Measurements from ENCODE around the gene USF2. TPM values are rescaled to one million over a fixed set of nuclear protein-coding genes. Genes with fewer than 3 reads are reported as not detected.

The USF2 gene
- total RNA-seq, 1 donor from 2014 or later: 70.0 TPM

- H3K27ac ChIP-seq (ENCODE audit: low read depth, low read length): no peak overlapping the region
- H3K36me3 Mint-ChIP-seq (ENCODE audit: low read depth, unreplicated experiment): no peaks in the 10 kb centered on the region
These were observed 25.6 kb downstream of the USF2 start for GRCh38 chr19:35294328-35294727.

GRCh38 chr19:35294859-35295791, 26.4 kb downstream of the USF2 start:
- Histone ChIP-seq H4K20me1 (ENCODE audit: insufficient read depth, low read length) (no peaks in the 10 kb centered on the region), H3K9me3 (ENCODE audit: insufficient read depth, low read depth, low read length) (peaks cover 9% of the 10 kb centered on the region), H3K4me3 (ENCODE audit: insufficient read depth, low read depth, low read length) (no peak overlapping the region), H3K79me2 (ENCODE audit: insufficient read depth, low read length) (no peaks in the 10 kb centered on the region), H3K27ac (ENCODE audit: low read depth, low read length) (no peak overlapping the region), H3K4me1 (ENCODE audit: insufficient read depth, low read length) (no peaks in the 10 kb centered on the region), H3K36me3 (ENCODE audit: insufficient read depth, low read length) (no peaks in the 10 kb centered on the region), H3K4me2 (ENCODE audit: low read length) (no peak overlapping the region), H3K9ac (ENCODE audit: low read length) (no peak overlapping the region), H2AFZ (ENCODE audit: low read depth, low read length) (no peak overlapping the region), H3K27me3 (ENCODE audit: insufficient read depth, low read length) (peaks cover 3% of the 10 kb centered on the region)
- Mint-ChIP-seq H3K27me3 (ENCODE audit: low read depth, unreplicated experiment) (peaks cover 18% of the 10 kb centered on the region), H3K27ac (ENCODE audit: unreplicated experiment) (no peak overlapping the region), H3K4me1 (ENCODE audit: low read depth, unreplicated experiment) (no peaks in the 10 kb centered on the region), H3K4me3 (ENCODE audit: unreplicated experiment) (no peak overlapping the region), H3K36me3 (ENCODE audit: low read depth, unreplicated experiment) (no peaks in the 10 kb centered on the region), H3K9me3 (ENCODE audit: unreplicated experiment) (no peaks in the 10 kb centered on the region)
- DNase-seq (ENCODE audit: low read depth) (no peak), FAIRE-seq (no peak)
- TF ChIP-seq EZH2 (IDR thresholded peaks at IDR 0.05; ENCODE audit: insufficient read depth, low read length) (no peak), CTCF (IDR thresholded peaks at IDR 0.05; ENCODE audit: insufficient read depth, low read depth, low read length) (no peak)

More at GRCh38 chr19:35294328-35294727, 25.6 kb downstream of the USF2 start:
- H2AFZ ChIP-seq (ENCODE audit: low read depth, low read length): no peak overlapping the region
- H3K4me1 Mint-ChIP-seq (ENCODE audit: low read depth, unreplicated experiment): no peaks in the 10 kb centered on the region
- H3K9me3 ChIP-seq (ENCODE audit: insufficient read depth, low read depth, low read length): peaks cover 9% of the 10 kb centered on the region
- H3K27me3 ChIP-seq (ENCODE audit: insufficient read depth, low read length): peaks cover 3% of the 10 kb centered on the region
- no peak overlapping the region for H3K4me3 Mint-ChIP-seq (ENCODE audit: unreplicated experiment)
- DNase-seq (ENCODE audit: low read depth) (no peak), FAIRE-seq (no peak)
- no peak overlapping the region for H3K27ac Mint-ChIP-seq (ENCODE audit: unreplicated experiment)
- no peak overlapping the region for H3K4me2 ChIP-seq (ENCODE audit: low read length)
- TF ChIP-seq EZH2 (IDR thresholded peaks at IDR 0.05; ENCODE audit: insufficient read depth, low read length): no peak
- no peak for TF ChIP-seq CTCF (IDR thresholded peaks at IDR 0.05; ENCODE audit: insufficient read depth, low read depth, low read length)
- no peaks in the 10 kb centered on the region for H3K9me3 Mint-ChIP-seq (ENCODE audit: unreplicated experiment)
- no peak overlapping the region for H3K4me3 ChIP-seq (ENCODE audit: insufficient read depth, low read depth, low read length)
- H3K27me3 Mint-ChIP-seq (ENCODE audit: low read depth, unreplicated experiment): peaks cover 18% of the 10 kb centered on the region
- no peaks in the 10 kb centered on the region for H3K4me1 ChIP-seq (ENCODE audit: insufficient read depth, low read length)
- no peak overlapping the region for H3K9ac ChIP-seq (ENCODE audit: low read length)
- no peaks in the 10 kb centered on the region for H4K20me1 ChIP-seq (ENCODE audit: insufficient read depth, low read length)
- no peaks in the 10 kb centered on the region for H3K36me3 ChIP-seq (ENCODE audit: insufficient read depth, low read length)
- H3K79me2 ChIP-seq (ENCODE audit: insufficient read depth, low read length): no peaks in the 10 kb centered on the region
